ENCODE results near the gene DAB2.

The DAB2 gene

DNA sequence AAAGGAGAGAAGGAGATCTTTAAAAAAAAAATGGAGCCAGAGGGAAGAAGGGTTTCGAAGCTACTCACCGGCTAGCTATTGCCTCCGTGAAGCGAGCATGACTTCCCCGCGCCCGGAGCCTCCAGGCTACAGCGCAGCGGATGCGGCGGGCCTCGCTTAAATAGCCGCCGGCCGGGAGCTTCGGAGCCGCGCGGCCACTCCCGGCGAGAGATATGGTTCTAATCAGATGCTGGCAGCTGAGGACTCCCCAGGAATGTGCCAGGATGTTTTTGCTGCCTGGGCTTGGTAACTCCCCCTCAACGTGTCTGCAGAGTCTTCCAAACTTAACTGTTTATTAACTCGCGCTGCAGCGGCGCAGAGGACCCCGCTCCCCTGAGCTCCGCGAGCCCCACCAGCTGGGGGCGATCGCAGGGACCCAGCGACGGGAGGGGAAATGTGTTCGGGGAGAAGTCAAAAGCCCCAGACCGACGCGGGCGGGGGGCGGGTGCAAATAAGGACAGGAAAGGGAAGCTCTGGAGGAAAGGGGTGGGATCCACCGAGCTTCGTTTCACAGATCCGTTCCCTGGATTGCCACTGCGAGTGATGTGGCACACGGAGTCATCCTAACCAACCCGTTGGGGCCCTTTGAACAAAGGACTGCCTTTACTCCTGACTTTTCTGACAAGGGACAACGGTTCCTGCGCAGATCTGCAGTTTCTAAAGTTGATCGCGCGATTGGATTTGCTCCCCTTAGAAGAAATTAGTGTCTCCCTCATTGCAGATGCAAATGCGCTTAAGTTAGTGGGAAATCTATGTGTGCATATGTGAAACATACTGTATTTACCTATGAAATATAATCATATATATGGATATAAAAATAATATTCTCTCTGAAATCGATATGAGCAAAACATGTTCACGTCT is at the start of gene DAB2:
DAB2 (minus strand) TSS at position 245 of the 902 bp plus-strand sequence. CDS start 30,660 bp downstream, outside the sequence.
- Histone ChIP-seq H3K4me3 (ENCODE audit: low read depth in 1 of 5, low read length in 5 of 5) (peak within 1 kb of the TSS; percentile 77 to 94 (median 84)), H3K27me3 (ENCODE audit: control insufficient read depth in 5 of 5, insufficient read depth in 4 of 5, low read length in 5 of 5) (no peaks in the 10 kb centered on the region), H3K9me3 (ENCODE audit: control insufficient read depth in 5 of 5, low read length in 5 of 5) (no peaks in the 10 kb centered on the region), H3K27ac (ENCODE audit: low read depth, low read length) (peak within 1 kb of the TSS; percentile 96), H3K36me3 (ENCODE audit: control insufficient read depth in 5 of 5, insufficient read depth in 5 of 5, low read length in 5 of 5) (no peaks in the 10 kb centered on the region), H3K4me1 (ENCODE audit: control insufficient read depth in 5 of 5, insufficient read depth in 5 of 5, low read length in 5 of 5) (peaks cover 6 to 64% (median 63%) of the 10 kb centered on the region in 5 donors), H3K9ac (ENCODE audit: low read length in 5 of 5) (peak within 1 kb of the TSS; percentile 22 to 94 (median 85))

DNA sequence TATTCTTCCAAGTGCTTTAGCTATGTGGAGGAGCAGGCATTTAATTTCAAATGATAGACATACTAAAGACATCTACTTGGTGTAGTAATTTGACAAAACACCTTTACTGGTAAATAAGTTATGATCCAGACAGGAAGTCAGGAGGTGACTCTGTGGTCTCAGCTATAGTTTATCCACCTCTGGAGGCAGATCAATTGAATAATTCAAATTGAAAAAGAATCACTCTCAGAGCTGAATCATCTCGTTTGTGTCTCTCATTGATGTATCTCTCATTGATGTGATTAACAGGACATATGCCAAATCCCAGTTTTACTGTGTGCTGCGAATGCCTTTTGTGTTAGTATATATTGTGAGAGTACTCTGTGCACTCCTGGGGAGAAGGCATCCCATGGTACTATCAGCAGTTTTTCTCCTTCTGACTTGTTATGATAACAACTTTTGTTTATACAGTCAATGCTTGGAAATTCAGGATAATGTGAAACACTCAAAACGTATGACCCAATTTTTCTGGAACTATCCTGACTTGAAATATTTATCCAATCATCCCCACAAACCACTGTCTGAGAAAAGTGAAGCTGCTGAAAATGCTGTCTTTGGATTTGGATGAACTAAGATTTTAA is 48.5 kb upstream of the DAB2 start:
- Histone ChIP-seq H3K27me3 (ENCODE audit: control insufficient read depth in 5 of 5, insufficient read depth in 4 of 5, low read length in 5 of 5) (no peaks in the 10 kb centered on the region), H3K4me1 (ENCODE audit: control insufficient read depth in 5 of 5, insufficient read depth in 5 of 5, low read length in 5 of 5) (peaks cover 0 to 12% (median 6%) of the 10 kb centered on the region in 5 donors), H3K9ac (ENCODE audit: low read length in 5 of 5) (no peak overlapping the region), H3K9me3 (ENCODE audit: control insufficient read depth in 5 of 5, low read length in 5 of 5) (no peaks in the 10 kb centered on the region), H3K4me3 (ENCODE audit: low read depth in 1 of 5, low read length in 5 of 5) (no peak overlapping the region), H3K36me3 (ENCODE audit: control insufficient read depth in 5 of 5, insufficient read depth in 5 of 5, low read length in 5 of 5) (no peaks in the 10 kb centered on the region), H3K27ac (ENCODE audit: low read depth, low read length) (no peak overlapping the region)

DNA sequence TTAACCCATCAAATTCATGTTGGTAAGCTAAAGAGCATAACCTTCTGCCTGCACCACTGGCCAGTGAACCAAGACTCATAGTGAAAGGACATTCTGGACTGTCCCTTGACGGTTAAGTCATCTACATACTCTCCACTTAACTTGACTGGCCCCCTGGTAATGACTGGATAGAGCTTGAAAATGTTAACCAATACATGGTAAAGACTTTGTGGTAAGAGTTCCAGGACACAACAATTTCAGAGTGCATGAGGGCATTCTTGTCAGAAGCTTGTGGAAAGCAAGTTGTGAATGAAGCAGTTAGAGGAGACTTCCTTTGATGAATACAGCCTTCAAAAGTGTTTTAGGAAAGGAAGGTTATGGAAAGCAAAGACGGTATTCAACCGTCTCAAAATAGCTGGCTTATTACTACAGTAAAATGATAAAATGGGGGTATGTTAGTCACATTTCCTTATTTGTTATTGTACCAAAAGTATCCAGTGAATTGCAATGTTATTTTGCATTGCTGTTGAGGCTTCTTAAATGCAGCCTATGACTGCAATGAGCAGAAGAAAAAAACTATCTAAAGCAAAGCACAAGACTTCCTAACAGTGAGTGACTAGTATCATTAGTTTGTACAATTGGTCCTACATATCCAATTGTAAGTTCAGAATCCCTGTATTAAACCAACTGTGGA is 47.2 kb upstream of the DAB2 start:
- Histone ChIP-seq H3K9me3 (ENCODE audit: control insufficient read depth in 5 of 5, low read length in 5 of 5) (no peaks in the 10 kb centered on the region), H3K27ac (ENCODE audit: low read depth, low read length) (no peak overlapping the region), H3K9ac (ENCODE audit: low read length in 5 of 5) (no peak overlapping the region), H3K36me3 (ENCODE audit: control insufficient read depth in 5 of 5, insufficient read depth in 5 of 5, low read length in 5 of 5) (no peaks in the 10 kb centered on the region), H3K4me3 (ENCODE audit: low read depth in 1 of 5, low read length in 5 of 5) (no peak overlapping the region), H3K27me3 (ENCODE audit: control insufficient read depth in 5 of 5, insufficient read depth in 4 of 5, low read length in 5 of 5) (no peaks in the 10 kb centered on the region), H3K4me1 (ENCODE audit: control insufficient read depth in 5 of 5, insufficient read depth in 5 of 5, low read length in 5 of 5) (peaks cover 0 to 12% (median 7%) of the 10 kb centered on the region in 5 donors)

DNA sequence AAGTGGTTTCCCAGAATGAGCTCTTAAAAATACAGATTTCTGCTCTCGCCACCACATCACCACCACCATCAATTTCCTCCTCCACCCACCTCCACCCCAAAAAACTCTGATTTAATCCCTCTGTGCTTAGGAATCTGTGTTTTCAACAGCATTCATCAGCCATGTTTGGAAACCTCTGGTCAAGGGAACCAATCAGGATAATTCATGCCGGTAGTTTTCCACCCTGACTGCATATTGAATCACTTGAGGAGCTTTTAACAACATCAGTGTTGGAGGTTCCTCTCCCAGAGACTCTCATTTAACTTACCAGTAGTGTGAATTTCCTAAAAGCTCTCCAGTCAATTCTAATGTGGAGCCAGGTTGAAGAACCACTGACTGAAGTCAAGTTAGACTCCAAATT is 46.0 kb upstream of the DAB2 start:
- Histone ChIP-seq H3K4me1 (ENCODE audit: control insufficient read depth in 5 of 5, insufficient read depth in 5 of 5, low read length in 5 of 5) (peaks cover 0 to 19% (median 10%) of the 10 kb centered on the region in 5 donors), H3K9me3 (ENCODE audit: control insufficient read depth in 5 of 5, low read length in 5 of 5) (no peaks in the 10 kb centered on the region), H3K4me3 (ENCODE audit: low read depth in 1 of 5, low read length in 5 of 5) (no peak overlapping the region), H3K27ac (ENCODE audit: low read depth, low read length) (no peak overlapping the region), H3K36me3 (ENCODE audit: control insufficient read depth in 5 of 5, insufficient read depth in 5 of 5, low read length in 5 of 5) (no peaks in the 10 kb centered on the region), H3K9ac (ENCODE audit: low read length in 5 of 5) (no peak overlapping the region), H3K27me3 (ENCODE audit: control insufficient read depth in 5 of 5, insufficient read depth in 4 of 5, low read length in 5 of 5) (no peaks in the 10 kb centered on the region)

DNA sequence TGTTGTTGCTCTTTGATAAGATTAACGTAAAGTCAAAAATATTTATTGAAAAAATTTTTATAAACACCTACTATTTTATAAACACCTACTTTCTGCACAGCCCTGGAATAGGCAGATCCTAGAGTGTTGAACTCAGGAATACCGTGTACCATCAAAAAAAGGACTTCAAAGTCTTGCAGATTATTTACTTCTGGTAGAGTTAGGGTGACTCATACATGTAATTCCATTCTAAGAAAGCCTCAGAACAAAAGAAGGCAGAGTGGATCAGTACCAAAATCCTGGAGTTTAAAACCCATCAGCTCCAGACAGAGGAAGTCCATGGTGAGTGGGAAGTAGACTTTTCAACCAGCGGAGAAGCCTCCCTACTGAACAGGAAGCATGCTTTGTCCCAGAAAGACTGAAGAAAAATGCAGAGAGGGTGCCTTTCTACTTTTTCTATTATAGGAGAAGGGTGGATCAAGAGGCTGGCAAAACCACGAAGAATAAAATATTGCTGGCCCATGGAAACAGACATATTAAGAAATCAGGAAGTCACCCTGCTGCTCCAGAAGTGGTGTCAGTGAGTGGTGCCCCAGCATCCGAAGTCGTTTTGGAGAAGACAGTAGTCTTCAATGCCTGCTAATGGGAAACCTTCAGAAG is 45.1 kb upstream of the DAB2 start:
- H3K36me3 ChIP-seq (ENCODE audit: control insufficient read depth in 5 of 5, insufficient read depth in 5 of 5, low read length in 5 of 5) = no peaks in the 10 kb centered on the region
- H3K9ac ChIP-seq (ENCODE audit: low read length in 5 of 5) = no peak overlapping the region
- no peaks in the 10 kb centered on the region for H3K27me3 ChIP-seq (ENCODE audit: control insufficient read depth in 5 of 5, insufficient read depth in 4 of 5, low read length in 5 of 5)
- H3K27ac ChIP-seq (ENCODE audit: low read depth, low read length) = no peak overlapping the region
- no peaks in the 10 kb centered on the region for H3K9me3 ChIP-seq (ENCODE audit: control insufficient read depth in 5 of 5, low read length in 5 of 5)
- H3K4me1 ChIP-seq (ENCODE audit: control insufficient read depth in 5 of 5, insufficient read depth in 5 of 5, low read length in 5 of 5) = peaks cover 0 to 20% (median 3%) of the 10 kb centered on the region in 5 donors
- no peak overlapping the region for H3K4me3 ChIP-seq (ENCODE audit: low read depth in 1 of 5, low read length in 5 of 5)

DNA sequence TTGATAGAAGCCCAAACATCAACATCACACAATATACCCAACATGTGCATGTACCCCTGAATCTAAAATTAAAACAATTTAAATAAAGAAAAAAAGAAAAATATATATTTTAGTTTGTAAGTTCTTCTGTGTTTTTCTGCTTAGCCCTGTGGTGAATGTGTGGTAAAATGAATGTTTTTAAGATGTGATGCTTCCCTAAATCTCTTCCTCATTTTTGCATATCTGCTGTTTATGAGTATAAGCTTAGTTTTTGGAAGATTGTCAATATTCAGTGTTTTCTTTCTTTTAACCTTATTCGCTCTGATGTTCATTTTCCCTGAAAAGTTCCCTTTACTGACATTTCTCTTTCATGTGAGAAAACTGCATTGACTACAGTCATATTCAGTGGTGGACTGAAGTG is 44.4 kb upstream of the DAB2 start:
- Histone ChIP-seq H3K4me3 (ENCODE audit: low read depth in 1 of 5, low read length in 5 of 5) (no peak overlapping the region), H3K9ac (ENCODE audit: low read length in 5 of 5) (no peak overlapping the region), H3K27ac (ENCODE audit: low read depth, low read length) (no peak overlapping the region), H3K27me3 (ENCODE audit: control insufficient read depth in 5 of 5, insufficient read depth in 4 of 5, low read length in 5 of 5) (no peaks in the 10 kb centered on the region), H3K36me3 (ENCODE audit: control insufficient read depth in 5 of 5, insufficient read depth in 5 of 5, low read length in 5 of 5) (no peaks in the 10 kb centered on the region), H3K9me3 (ENCODE audit: control insufficient read depth in 5 of 5, low read length in 5 of 5) (no peaks in the 10 kb centered on the region), H3K4me1 (ENCODE audit: control insufficient read depth in 5 of 5, insufficient read depth in 5 of 5, low read length in 5 of 5) (peaks cover 0 to 23% (median 8%) of the 10 kb centered on the region in 5 donors)

DNA sequence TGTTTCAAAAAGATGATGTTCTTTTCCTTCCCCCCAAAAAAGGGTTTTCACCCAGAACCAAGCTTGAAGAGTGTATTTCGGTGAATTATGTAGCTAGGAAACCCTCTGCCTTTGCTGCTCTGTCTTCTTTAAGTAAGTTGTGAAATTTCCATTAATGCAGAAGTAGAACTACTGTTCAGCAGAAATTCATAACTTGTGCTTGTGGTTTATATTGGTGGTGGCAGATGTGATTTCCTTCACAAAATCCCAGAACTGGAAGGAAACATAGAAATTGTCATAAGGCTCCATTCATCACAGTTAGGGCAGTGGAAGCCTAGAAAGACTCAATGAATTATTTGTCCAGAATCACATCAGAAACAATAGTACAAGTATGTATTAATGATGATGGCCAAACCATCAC is 42.1 kb upstream of the DAB2 start:
- H3K27ac ChIP-seq (ENCODE audit: low read depth, low read length) = no peak overlapping the region
- no peaks in the 10 kb centered on the region for H3K9me3 ChIP-seq (ENCODE audit: control insufficient read depth in 5 of 5, low read length in 5 of 5)
- no peak overlapping the region for H3K9ac ChIP-seq (ENCODE audit: low read length in 5 of 5)
- peaks cover 0 to 23% (median 8%) of the 10 kb centered on the region in 5 donors for H3K4me1 ChIP-seq (ENCODE audit: control insufficient read depth in 5 of 5, insufficient read depth in 5 of 5, low read length in 5 of 5)
- H3K36me3 ChIP-seq (ENCODE audit: control insufficient read depth in 5 of 5, insufficient read depth in 5 of 5, low read length in 5 of 5) = no peaks in the 10 kb centered on the region
- H3K27me3 ChIP-seq (ENCODE audit: control insufficient read depth in 5 of 5, insufficient read depth in 4 of 5, low read length in 5 of 5) = no peaks in the 10 kb centered on the region
- H3K4me3 ChIP-seq (ENCODE audit: low read depth in 1 of 5, low read length in 5 of 5) = no peak overlapping the region

DNA sequence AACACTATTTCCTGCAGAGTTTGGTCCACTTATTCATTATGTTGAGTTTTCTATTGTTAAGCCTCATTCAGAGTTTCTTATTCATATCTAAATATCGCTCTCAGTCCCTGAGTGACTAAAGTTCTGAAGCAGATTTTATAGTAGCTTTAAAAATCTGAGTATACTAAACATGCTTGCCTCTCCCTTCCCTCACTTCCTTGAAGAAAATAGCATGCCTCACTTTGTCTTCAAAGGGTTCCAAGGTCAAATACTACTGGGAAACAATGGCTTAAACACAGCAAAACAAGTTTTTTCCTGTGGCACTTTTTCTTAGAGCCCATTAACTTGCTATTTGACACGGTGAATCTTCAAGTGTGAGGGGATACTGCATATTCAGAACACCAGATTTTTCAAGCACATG is 41.1 kb upstream of the DAB2 start:
- H3K27me3 ChIP-seq (ENCODE audit: control insufficient read depth in 5 of 5, insufficient read depth in 4 of 5, low read length in 5 of 5) = no peaks in the 10 kb centered on the region
- H3K9ac ChIP-seq (ENCODE audit: low read length in 5 of 5) = peak overlapping the region in 1 of 5 donors; percentile 35
- no peaks in the 10 kb centered on the region for H3K36me3 ChIP-seq (ENCODE audit: control insufficient read depth in 5 of 5, insufficient read depth in 5 of 5, low read length in 5 of 5)
- no peaks in the 10 kb centered on the region for H3K9me3 ChIP-seq (ENCODE audit: control insufficient read depth in 5 of 5, low read length in 5 of 5)
- H3K27ac ChIP-seq (ENCODE audit: low read depth, low read length) = no peak overlapping the region
- no peak overlapping the region for H3K4me3 ChIP-seq (ENCODE audit: low read depth in 1 of 5, low read length in 5 of 5)
- peaks cover 0 to 23% (median 8%) of the 10 kb centered on the region in 5 donors for H3K4me1 ChIP-seq (ENCODE audit: control insufficient read depth in 5 of 5, insufficient read depth in 5 of 5, low read length in 5 of 5)

DNA sequence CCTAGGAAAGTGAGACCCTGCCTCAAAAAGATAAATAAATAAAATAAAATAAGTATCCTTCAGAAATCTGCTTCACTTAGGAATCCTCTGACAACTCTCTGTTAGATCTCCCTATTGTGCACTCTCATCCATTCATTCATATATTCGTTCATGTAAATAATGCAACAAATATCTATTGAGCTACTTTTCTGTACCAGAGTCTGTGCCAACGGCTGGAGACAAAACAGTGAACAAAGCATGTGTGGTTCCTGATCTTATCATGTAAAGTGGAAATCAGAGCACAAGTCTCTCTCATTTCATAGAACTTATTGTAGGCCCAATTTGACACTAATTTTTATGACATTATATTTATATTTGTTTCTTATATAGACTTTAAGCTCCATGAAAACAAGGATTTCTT is 40.3 kb upstream of the DAB2 start:
- H3K9me3 ChIP-seq (ENCODE audit: control insufficient read depth in 5 of 5, low read length in 5 of 5) = no peaks in the 10 kb centered on the region
- no peak overlapping the region for H3K4me3 ChIP-seq (ENCODE audit: low read depth in 1 of 5, low read length in 5 of 5)
- H3K27ac ChIP-seq (ENCODE audit: low read depth, low read length) = no peak overlapping the region
- no peak overlapping the region for H3K9ac ChIP-seq (ENCODE audit: low read length in 5 of 5)
- H3K27me3 ChIP-seq (ENCODE audit: control insufficient read depth in 5 of 5, insufficient read depth in 4 of 5, low read length in 5 of 5) = no peaks in the 10 kb centered on the region
- no peaks in the 10 kb centered on the region for H3K36me3 ChIP-seq (ENCODE audit: control insufficient read depth in 5 of 5, insufficient read depth in 5 of 5, low read length in 5 of 5)
- peaks cover 0 to 23% (median 8%) of the 10 kb centered on the region in 5 donors for H3K4me1 ChIP-seq (ENCODE audit: control insufficient read depth in 5 of 5, insufficient read depth in 5 of 5, low read length in 5 of 5)
